Activated T-cell treated with anti-CD3 and anti-CD28 coated beads, Interleukin-2, amount 50 U/mL, for 24 hours (primary cell): ENCODE measurements around the gene TARS1.
"Not testable (repeated sequence)": the region's sequence is repeated elsewhere in the genome, so short reads cannot be mapped to it uniquely, and the experiment has no call there.

Source experiments
- DNase-seq: peaks from one replicate; pipeline ENCODE4 v3.0.0-alpha.2; 2020
- H3K27ac Mint-ChIP-seq: 2 replicates; pipeline ENCODE4 v1.8.0; 2020; ENCODE audit warnings: mild to moderate bottlenecking, mixed read lengths
- H3K27me3 Mint-ChIP-seq: 2 replicates; pipeline ENCODE4 v1.8.0; 2020; ENCODE audit warnings: mixed read lengths
- H3K36me3 Mint-ChIP-seq: 2 replicates; pipeline ENCODE4 v1.8.0; 2020; ENCODE audit warnings: low read depth, mixed read lengths
- H3K4me1 Mint-ChIP-seq: 2 replicates; pipeline ENCODE4 v1.8.0; 2020; ENCODE audit warnings: low read depth, mixed read lengths
- H3K4me3 Mint-ChIP-seq: 2 replicates; pipeline ENCODE4 v1.8.0; 2020; ENCODE audit warnings: mild to moderate bottlenecking, moderate library complexity, mixed read lengths
- H3K9me3 Mint-ChIP-seq: 2 replicates; pipeline ENCODE4 v1.8.0; 2020; ENCODE audit warnings: mixed read lengths

TARS1 gene

DNA sequence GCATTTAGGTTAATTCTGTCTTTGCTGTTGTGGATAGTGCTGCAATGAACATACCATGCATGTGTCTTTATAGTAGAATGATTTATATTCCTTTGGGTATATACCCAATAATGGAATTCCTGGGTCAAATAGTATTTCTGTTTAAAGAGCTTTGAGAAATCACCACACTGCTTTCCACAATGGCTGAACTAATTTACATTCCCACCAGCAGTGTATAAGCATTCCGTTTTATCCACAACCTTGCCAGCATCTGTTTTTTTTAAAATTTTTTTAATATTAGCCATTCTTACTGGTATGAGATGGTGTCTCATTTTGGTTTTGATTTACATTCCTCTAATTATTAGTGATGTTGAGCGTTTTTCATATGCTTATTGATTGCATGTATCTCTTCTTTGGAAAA lies 15.5 kb upstream of the TARS1 start:
- Mint-ChIP-seq H3K36me3 (no peaks in the 10 kb centered on the region), H3K4me1 (no peaks in the 10 kb centered on the region), H3K9me3 (no peaks in the 10 kb centered on the region), H3K4me3 (no peak overlapping the region), H3K27me3 (peaks cover 28% of the 10 kb centered on the region), H3K27ac (no peak overlapping the region)
- no peak for DNase-seq

DNA sequence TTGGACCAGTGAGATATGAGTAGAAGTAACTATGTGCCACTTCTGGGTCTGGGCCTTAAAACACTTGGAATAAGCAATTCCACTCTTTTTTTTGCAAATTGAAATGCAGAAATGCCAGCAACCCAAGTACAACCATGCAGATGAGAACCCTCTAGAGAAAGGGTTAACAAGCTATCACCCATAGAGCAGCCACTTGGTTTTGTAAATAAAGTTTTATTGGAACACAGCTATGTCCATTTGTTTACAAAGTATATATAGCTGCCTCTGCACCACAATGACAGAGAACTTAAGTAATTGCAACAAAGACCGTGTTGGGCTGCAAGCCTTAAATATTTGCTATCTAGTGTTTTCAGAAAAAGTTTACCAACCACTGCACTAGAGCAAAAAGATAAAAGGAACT lies 9.8 kb upstream of the TARS1 start:
- no peak for DNase-seq
- Mint-ChIP-seq H3K27me3 (peaks cover 26% of the 10 kb centered on the region), H3K9me3 (no peaks in the 10 kb centered on the region), H3K27ac (no peak overlapping the region), H3K4me1 (peaks cover 5% of the 10 kb centered on the region), H3K36me3 (no peaks in the 10 kb centered on the region), H3K4me3 (no peak overlapping the region)

GRCh38 chr5:33432656-33433055 lies 8.1 kb upstream of the TARS1 start:
- peaks cover 18% of the 10 kb centered on the region for H3K27me3 Mint-ChIP-seq
- H3K27ac Mint-ChIP-seq, result no peak overlapping the region
- H3K9me3 Mint-ChIP-seq, result no peaks in the 10 kb centered on the region
- H3K4me1 Mint-ChIP-seq, result peaks cover 7% of the 10 kb centered on the region
- no peak overlapping the region for H3K4me3 Mint-ChIP-seq
- no peaks in the 10 kb centered on the region for H3K36me3 Mint-ChIP-seq
- DNase-seq, result no peak

DNA sequence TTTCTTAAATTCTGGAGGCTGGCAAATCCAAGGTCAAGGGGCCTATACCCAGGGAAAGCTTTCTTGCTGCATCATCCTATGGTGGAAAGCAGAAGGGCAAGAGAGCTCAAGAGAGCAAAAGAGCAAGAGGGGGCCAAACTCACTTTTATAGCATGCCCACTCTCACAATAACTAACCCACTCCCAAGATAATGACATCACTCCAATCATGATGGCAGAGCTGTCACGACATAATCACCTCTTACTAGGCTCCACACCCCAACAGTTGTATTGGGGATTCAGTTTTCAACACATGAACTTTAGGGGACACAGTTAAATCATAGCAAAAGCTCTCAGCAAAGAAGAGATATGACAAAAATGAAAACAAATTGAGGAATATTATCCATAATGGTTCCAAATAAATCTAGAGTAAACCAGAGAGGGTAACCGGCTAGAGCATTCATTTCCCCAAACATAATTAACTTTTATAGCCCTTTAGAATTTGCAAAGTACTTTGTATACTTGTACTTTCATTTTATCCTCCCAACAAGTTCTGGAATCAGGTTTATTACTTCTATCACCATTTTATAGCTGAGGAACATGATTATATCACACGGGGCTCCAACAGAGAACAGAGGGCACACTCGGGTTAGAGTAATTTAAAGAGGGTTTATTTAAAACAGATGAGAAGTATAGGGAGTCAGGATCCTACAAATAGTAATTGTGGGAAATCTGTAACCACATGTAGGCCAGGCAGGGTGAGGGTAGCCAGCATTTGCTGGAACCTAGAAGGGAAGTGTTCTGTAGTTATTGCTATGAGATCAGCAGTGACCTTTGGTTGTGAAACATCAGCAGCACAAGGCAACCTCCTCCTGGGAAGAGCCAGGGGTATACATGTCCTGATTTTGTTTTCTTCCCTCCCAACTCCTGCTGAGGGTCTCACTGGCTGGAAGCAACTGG lies 7.2 kb upstream of the TARS1 start:
- no peak overlapping the region for H3K27ac Mint-ChIP-seq
- H3K27me3 Mint-ChIP-seq, result peaks cover 13% of the 10 kb centered on the region
- H3K36me3 Mint-ChIP-seq, result no peaks in the 10 kb centered on the region
- peaks cover 7% of the 10 kb centered on the region for H3K4me1 Mint-ChIP-seq
- H3K4me3 Mint-ChIP-seq, result no peak overlapping the region
- no peaks in the 10 kb centered on the region for H3K9me3 Mint-ChIP-seq
- DNase-seq, result no peak

DNA sequence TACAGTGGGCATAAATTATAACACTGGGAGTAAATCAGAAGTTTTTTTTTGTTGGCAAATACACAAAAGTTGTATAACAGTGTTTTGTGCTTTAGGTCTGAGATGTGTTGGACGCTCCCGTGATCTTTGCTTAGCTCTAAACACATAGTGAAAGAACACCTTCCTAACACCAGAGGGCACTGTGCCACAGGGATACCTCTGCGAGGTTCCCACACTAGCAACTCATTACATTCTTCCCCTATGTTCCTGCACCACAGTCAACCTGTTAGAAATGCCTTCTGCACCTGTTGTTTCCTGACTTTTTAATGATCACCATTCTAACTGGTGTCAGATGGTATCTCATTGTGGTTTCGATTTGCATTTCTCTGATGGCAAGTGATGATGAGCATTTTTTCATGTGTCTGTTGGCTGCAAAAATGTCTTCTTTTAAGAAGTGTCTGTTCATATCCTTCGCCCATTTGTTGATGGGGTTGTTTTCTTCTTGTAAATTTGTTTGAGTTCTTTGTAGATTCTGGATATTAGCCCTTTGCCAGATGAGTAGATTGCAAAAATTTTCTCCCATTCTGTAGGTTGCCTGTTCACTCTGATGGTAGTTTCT lies 4.8 kb upstream of the TARS1 start:
- H3K4me1 Mint-ChIP-seq, H3K9me3 Mint-ChIP-seq, H3K27me3 Mint-ChIP-seq, H3K4me3 Mint-ChIP-seq, H3K27ac Mint-ChIP-seq, H3K36me3 Mint-ChIP-seq: not testable (repeated sequence)
- DNase-seq, result peak; percentile 51

GRCh38 chr5:33438996-33439395 lies 1.8 kb upstream of the TARS1 start:
- Mint-ChIP-seq H3K4me1 (peaks cover 20% of the 10 kb centered on the region), H3K36me3 (peaks cover 12% of the 10 kb centered on the region), H3K27ac (no peak overlapping the region), H3K9me3 (no peaks in the 10 kb centered on the region), H3K27me3 (peaks cover 3% of the 10 kb centered on the region), H3K4me3 (no peak overlapping the region)
- no peak for DNase-seq

DNA sequence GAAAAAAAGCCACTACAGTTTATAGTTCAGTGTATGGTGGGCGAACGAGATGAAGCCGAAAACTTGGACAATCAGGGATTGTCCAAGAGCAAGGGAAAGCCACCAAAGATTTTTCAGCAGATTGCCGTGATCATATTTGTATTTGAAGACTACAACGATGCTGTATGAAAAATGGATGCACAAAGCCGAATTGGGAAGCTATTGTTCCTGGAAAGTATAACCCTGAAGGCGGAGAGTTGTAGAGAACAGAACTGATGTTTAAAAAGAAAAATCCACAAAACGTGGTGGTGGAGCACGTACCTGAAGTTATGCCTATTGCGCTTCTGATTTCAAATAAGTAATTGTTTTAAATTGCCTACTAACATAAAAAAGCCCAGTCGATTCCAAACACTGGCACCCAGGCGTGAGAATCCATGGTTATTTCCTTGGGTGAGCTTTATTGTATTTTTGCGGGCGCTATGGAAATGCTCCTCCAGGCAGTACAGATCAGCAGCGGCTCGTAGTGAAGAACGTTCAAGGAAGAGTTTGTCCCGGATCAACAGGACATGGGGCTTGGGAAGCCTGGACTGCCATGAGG lies 772 bp upstream of the TARS1 start:
- Mint-ChIP-seq H3K27me3 (peaks cover 3% of the 10 kb centered on the region), H3K36me3 (peaks cover 22% of the 10 kb centered on the region), H3K4me3 (no peak overlapping the region), H3K27ac (no peak overlapping the region), H3K4me1 (peaks cover 28% of the 10 kb centered on the region), H3K9me3 (no peaks in the 10 kb centered on the region)
- no peak for DNase-seq

GRCh38 chr5:33441241-33442177 lies 744 bp downstream of the TARS1 start:
- DNase-seq, result peak; percentile 59
- Mint-ChIP-seq H3K36me3 (peaks cover 37% of the 10 kb centered on the region), H3K27me3 (no peaks in the 10 kb centered on the region), H3K27ac (no peak overlapping the region), H3K4me1 (peaks cover 35% of the 10 kb centered on the region), H3K9me3 (no peaks in the 10 kb centered on the region), H3K4me3 (no peak overlapping the region)

GRCh38 chr5:33444542-33444941 lies 3.8 kb downstream of the TARS1 start:
- H3K36me3 Mint-ChIP-seq, result peaks cover 66% of the 10 kb centered on the region
- H3K27me3 Mint-ChIP-seq, result no peaks in the 10 kb centered on the region
- peaks cover 53% of the 10 kb centered on the region for H3K4me1 Mint-ChIP-seq
- peak overlapping the region; percentile 13 for H3K4me3 Mint-ChIP-seq
- H3K9me3 Mint-ChIP-seq, result no peaks in the 10 kb centered on the region
- peak overlapping the region; percentile 81 for H3K27ac Mint-ChIP-seq
- no peak for DNase-seq

GRCh38 chr5:33445798-33446197 lies 5.0 kb downstream of the TARS1 start:
- Mint-ChIP-seq H3K4me3 (no peak overlapping the region), H3K9me3 (no peaks in the 10 kb centered on the region), H3K4me1 (peaks cover 53% of the 10 kb centered on the region), H3K27ac (peak overlapping the region; percentile 75), H3K36me3 (peaks cover 78% of the 10 kb centered on the region), H3K27me3 (no peaks in the 10 kb centered on the region)
- DNase-seq, result no peak

GRCh38 chr5:33448118-33448517 lies 7.4 kb downstream of the TARS1 start:
- no peak for DNase-seq
- Mint-ChIP-seq H3K36me3 (peaks cover 95% of the 10 kb centered on the region), H3K27me3 (no peaks in the 10 kb centered on the region), H3K4me1 (peaks cover 47% of the 10 kb centered on the region), H3K27ac (no peak overlapping the region), H3K9me3 (no peaks in the 10 kb centered on the region), H3K4me3 (no peak overlapping the region)

GRCh38 chr5:33457126-33457525 lies 16.4 kb downstream of the TARS1 start:
- Mint-ChIP-seq H3K27ac (no peak overlapping the region), H3K27me3 (no peaks in the 10 kb centered on the region), H3K4me3 (no peak overlapping the region), H3K36me3 (peaks cover 97% of the 10 kb centered on the region), H3K4me1 (peaks cover 10% of the 10 kb centered on the region), H3K9me3 (no peaks in the 10 kb centered on the region)
- no peak for DNase-seq

- H3K27me3 Mint-ChIP-seq, result no peaks in the 10 kb centered on the region
- DNase-seq, result no peak
- no peaks in the 10 kb centered on the region for H3K9me3 Mint-ChIP-seq
- peaks cover 9% of the 10 kb centered on the region for H3K4me1 Mint-ChIP-seq
- H3K27ac Mint-ChIP-seq, result peak overlapping the region; percentile 12
- H3K36me3 Mint-ChIP-seq, result peaks cover 97% of the 10 kb centered on the region
- H3K4me3 Mint-ChIP-seq, result no peak overlapping the region
These were observed 17.1 kb downstream of the TARS1 start for GRCh38 chr5:33457817-33458216.

DNA sequence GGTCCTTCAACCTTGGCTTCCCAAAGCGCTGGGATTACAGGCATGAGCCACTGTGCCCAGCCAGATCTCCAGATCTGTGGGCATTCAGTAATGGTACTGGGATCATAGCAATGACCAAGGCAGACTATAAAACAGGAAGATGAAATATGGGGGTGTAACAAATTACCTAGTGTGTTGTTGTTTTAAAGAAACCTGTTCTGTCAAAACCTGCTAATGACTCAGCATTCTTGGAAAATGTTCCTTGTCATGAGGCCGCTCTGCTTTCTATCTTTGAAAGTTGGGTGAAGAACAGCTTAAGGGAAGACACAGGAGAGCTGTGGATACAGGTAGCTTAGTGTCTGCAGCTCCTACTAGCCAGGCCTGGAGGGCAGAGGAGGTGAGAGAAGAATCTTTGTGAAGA lies 19.4 kb downstream of the TARS1 start:
- H3K27me3 Mint-ChIP-seq, result no peaks in the 10 kb centered on the region
- peak overlapping the region; percentile 82 for H3K27ac Mint-ChIP-seq
- H3K4me3 Mint-ChIP-seq, result no peak overlapping the region

More for the DNA sequence above, 19.4 kb downstream of the TARS1 start:
- peaks cover 96% of the 10 kb centered on the region for H3K36me3 Mint-ChIP-seq
- DNase-seq, result no peak
- H3K9me3 Mint-ChIP-seq, result no peaks in the 10 kb centered on the region
- peaks cover 5% of the 10 kb centered on the region for H3K4me1 Mint-ChIP-seq
